Neural cell (in vitro differentiated cells): ENCODE measurements around the gene TRPM1. TPM values are rescaled to one million over a fixed set of nuclear protein-coding genes. Genes with fewer than 3 reads are reported as not detected.

ENCODE experiments used
- H2AFZ ChIP-seq: fragments of 200-600, 300-800 bp; sonication (generic), shearing (Covaris generic); 2 replicates; pipeline ENCODE4 v1.6.0; 2014; ENCODE audit warnings: low read depth, mild to moderate bottlenecking, antibody characterized with exemption, low read length, moderate library complexity
- H3F3A ChIP-seq: fragments of 200-600 bp; shearing (Covaris generic); 2 replicates; pipeline ENCODE4 v1.6.1; 2016; ENCODE audit warnings: mild to moderate bottlenecking, moderate library complexity, mixed read lengths, antibody characterized with exemption, low read length; ENCODE audit not compliant: insufficient read depth, poor library complexity, severe bottlenecking
- H3K27ac ChIP-seq: fragments of 200-600, 300-800 bp; sonication (generic), shearing (Covaris generic); 2 replicates; pipeline ENCODE4 v1.5.1; 2014; ENCODE audit warnings: mild to moderate bottlenecking, low read length, moderate library complexity
- H3K27me3 ChIP-seq: fragments of 300-800, 200-600 bp; sonication (generic), shearing (Covaris generic); 2 replicates; pipeline ENCODE4 v1.6.0; 2014; ENCODE audit warnings: mild to moderate bottlenecking, low read depth, low read length, moderate library complexity; ENCODE audit not compliant: insufficient read depth
- H3K36me3 ChIP-seq: fragments of 300-800, 200-600 bp; sonication (generic), shearing (Covaris generic); 2 replicates; pipeline ENCODE4 v1.5.1; 2014; ENCODE audit warnings: mild to moderate bottlenecking, antibody characterized with exemption, low read length, moderate library complexity; ENCODE audit not compliant: insufficient read depth
- H3K4me2 ChIP-seq: fragments of 300-800, 200-600 bp; sonication (generic), shearing (Covaris generic); 2 replicates; pipeline ENCODE4 v1.6.0; 2014; ENCODE audit warnings: mild to moderate bottlenecking, low read length
- H3K4me3 ChIP-seq: fragments of 300-800, 200-600 bp; sonication (generic), shearing (Covaris generic); 2 replicates; pipeline ENCODE4 v1.5.1; 2014; ENCODE audit warnings: mild to moderate bottlenecking, low read length, moderate library complexity
- H3K79me2 ChIP-seq: fragments of 200-600 bp; shearing (Covaris generic); replicated peaks from 2 replicates; pipeline ENCODE4 v1.6.0; 2014; ENCODE audit warnings: mild to moderate bottlenecking, low read length, moderate library complexity; ENCODE audit not compliant: insufficient read depth
- H3K9ac ChIP-seq: fragments of 300-800, 200-600 bp; sonication (generic), shearing (Covaris generic); 2 replicates; pipeline ENCODE4 v1.6.1; 2016; ENCODE audit warnings: mild to moderate bottlenecking, low read length, mixed read lengths
- H3K9me2 ChIP-seq: fragments of 200-600 bp; shearing (Covaris generic); 2 replicates; pipeline ENCODE4 v1.6.1; 2016; ENCODE audit warnings: mild to moderate bottlenecking, low read length, mixed read lengths; ENCODE audit not compliant: insufficient read depth
- H3K9me3 ChIP-seq: fragments of 200-600, 300-800 bp; sonication (generic), shearing (Covaris generic); 2 replicates; pipeline ENCODE4 v1.6.1; 2016; ENCODE audit warnings: mild to moderate bottlenecking, mixed run types, low read length, moderate library complexity, mixed read lengths
- H4K20me1 ChIP-seq: fragments of 200-600 bp; shearing (Covaris generic); 2 replicates; pipeline ENCODE4 v1.6.1; 2016; ENCODE audit warnings: mild to moderate bottlenecking, mixed run types; ENCODE audit not compliant: insufficient read depth
- EP300 ChIP-seq: fragments of 450-650 bp; conservative IDR thresholded peaks from 2 replicates; pipeline ENCODE4 v1.6.1; 2014; ENCODE audit warnings: antibody characterized with exemption, mild to moderate bottlenecking, moderate library complexity; ENCODE audit not compliant: poor library complexity, severe bottlenecking
- EZH2 ChIP-seq: fragments of 200-600, 300-800 bp; shearing (Covaris generic), sonication (generic); IDR thresholded peaks from 2 replicates; pipeline ENCODE4 v1.6.1; 2014; ENCODE audit warnings: antibody characterized with exemption, low read length, borderline replicate concordance, mild to moderate bottlenecking; ENCODE audit not compliant: insufficient read depth, poor library complexity, severe bottlenecking
- MXI1 ChIP-seq: fragments of 450-650 bp; conservative IDR thresholded peaks from 2 replicates; pipeline ENCODE4 v1.6.1; 2014; ENCODE audit warnings: antibody characterized with exemption, mild to moderate bottlenecking; ENCODE audit not compliant: poor library complexity, severe bottlenecking
- POLR2AphosphoS5 ChIP-seq: IDR thresholded peaks from 2 replicates; pipeline ENCODE4 v1.6.1; 2012
- RAD21 ChIP-seq: fragments of 450-650 bp; conservative IDR thresholded peaks from 2 replicates; pipeline ENCODE4 v1.6.1; 2014; ENCODE audit warnings: antibody characterized with exemption, mild to moderate bottlenecking, moderate library complexity
- SMC3 ChIP-seq: fragments of 450-650 bp; conservative IDR thresholded peaks from 2 replicates; pipeline ENCODE4 v1.6.1; 2014; ENCODE audit warnings: antibody characterized with exemption, mild to moderate bottlenecking, moderate library complexity; ENCODE audit not compliant: poor library complexity
- TAF1 ChIP-seq: IDR thresholded peaks from 2 replicates; pipeline ENCODE4 v1.6.1; 2012; ENCODE audit warnings: low read depth
- polyA plus RNA-seq: library from polyadenylated mRNA; depleted of rRNA; stranded (reverse); fragments of >200 nt; gene quantifications from 2 replicates; pipeline ENCODE4 v1.2.3, GENCODE V29; 2014
- TF ChIP-seq, protein P1 (sequence below): IDR thresholded peaks from 2 replicates; pipeline ENCODE4 v1.6.1; 2012; ENCODE audit warnings: borderline replicate concordance
- TF ChIP-seq, protein P2 (sequence below): fragments of 450-650 bp; IDR thresholded peaks from 2 replicates; pipeline ENCODE4 v1.5.1; 2014; ENCODE audit warnings: antibody characterized with exemption, mild to moderate bottlenecking, moderate library complexity; ENCODE audit not compliant: poor library complexity, severe bottlenecking

The TRPM1 gene
- polyA plus RNA-seq, 1 donor from 2014 or later: not detected

- TF ChIP-seq MXI1 (no peak), RAD21 (no peak), EZH2 (no peak)
- TF ChIP-seq, protein P1, sequence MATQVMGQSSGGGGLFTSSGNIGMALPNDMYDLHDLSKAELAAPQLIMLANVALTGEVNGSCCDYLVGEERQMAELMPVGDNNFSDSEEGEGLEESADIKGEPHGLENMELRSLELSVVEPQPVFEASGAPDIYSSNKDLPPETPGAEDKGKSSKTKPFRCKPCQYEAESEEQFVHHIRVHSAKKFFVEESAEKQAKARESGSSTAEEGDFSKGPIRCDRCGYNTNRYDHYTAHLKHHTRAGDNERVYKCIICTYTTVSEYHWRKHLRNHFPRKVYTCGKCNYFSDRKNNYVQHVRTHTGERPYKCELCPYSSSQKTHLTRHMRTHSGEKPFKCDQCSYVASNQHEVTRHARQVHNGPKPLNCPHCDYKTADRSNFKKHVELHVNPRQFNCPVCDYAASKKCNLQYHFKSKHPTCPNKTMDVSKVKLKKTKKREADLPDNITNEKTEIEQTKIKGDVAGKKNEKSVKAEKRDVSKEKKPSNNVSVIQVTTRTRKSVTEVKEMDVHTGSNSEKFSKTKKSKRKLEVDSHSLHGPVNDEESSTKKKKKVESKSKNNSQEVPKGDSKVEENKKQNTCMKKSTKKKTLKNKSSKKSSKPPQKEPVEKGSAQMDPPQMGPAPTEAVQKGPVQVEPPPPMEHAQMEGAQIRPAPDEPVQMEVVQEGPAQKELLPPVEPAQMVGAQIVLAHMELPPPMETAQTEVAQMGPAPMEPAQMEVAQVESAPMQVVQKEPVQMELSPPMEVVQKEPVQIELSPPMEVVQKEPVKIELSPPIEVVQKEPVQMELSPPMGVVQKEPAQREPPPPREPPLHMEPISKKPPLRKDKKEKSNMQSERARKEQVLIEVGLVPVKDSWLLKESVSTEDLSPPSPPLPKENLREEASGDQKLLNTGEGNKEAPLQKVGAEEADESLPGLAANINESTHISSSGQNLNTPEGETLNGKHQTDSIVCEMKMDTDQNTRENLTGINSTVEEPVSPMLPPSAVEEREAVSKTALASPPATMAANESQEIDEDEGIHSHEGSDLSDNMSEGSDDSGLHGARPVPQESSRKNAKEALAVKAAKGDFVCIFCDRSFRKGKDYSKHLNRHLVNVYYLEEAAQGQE: no peak
- TF ChIP-seq, protein P2, sequence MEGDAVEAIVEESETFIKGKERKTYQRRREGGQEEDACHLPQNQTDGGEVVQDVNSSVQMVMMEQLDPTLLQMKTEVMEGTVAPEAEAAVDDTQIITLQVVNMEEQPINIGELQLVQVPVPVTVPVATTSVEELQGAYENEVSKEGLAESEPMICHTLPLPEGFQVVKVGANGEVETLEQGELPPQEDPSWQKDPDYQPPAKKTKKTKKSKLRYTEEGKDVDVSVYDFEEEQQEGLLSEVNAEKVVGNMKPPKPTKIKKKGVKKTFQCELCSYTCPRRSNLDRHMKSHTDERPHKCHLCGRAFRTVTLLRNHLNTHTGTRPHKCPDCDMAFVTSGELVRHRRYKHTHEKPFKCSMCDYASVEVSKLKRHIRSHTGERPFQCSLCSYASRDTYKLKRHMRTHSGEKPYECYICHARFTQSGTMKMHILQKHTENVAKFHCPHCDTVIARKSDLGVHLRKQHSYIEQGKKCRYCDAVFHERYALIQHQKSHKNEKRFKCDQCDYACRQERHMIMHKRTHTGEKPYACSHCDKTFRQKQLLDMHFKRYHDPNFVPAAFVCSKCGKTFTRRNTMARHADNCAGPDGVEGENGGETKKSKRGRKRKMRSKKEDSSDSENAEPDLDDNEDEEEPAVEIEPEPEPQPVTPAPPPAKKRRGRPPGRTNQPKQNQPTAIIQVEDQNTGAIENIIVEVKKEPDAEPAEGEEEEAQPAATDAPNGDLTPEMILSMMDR: no peak
- H3K36me3 ChIP-seq: no peaks in the 10 kb centered on the region
- H3K4me2 ChIP-seq: no peak overlapping the region
- H3K9me2 ChIP-seq: no peaks in the 10 kb centered on the region
- no peak overlapping the region for H2AFZ ChIP-seq
- H3K4me3 ChIP-seq: no peak overlapping the region
- H3F3A ChIP-seq: no peaks in the 10 kb centered on the region
- H3K79me2 ChIP-seq: no peaks in the 10 kb centered on the region
- no peak overlapping the region for H3K9ac ChIP-seq
- H3K9me3 ChIP-seq: no peaks in the 10 kb centered on the region
- no peak overlapping the region for H3K27ac ChIP-seq
- H4K20me1 ChIP-seq: no peaks in the 10 kb centered on the region
- H3K27me3 ChIP-seq: no peaks in the 10 kb centered on the region
Measured at GRCh38 chr15:31085359-31085758, 16.2 kb downstream of the TRPM1 start.

DNA sequence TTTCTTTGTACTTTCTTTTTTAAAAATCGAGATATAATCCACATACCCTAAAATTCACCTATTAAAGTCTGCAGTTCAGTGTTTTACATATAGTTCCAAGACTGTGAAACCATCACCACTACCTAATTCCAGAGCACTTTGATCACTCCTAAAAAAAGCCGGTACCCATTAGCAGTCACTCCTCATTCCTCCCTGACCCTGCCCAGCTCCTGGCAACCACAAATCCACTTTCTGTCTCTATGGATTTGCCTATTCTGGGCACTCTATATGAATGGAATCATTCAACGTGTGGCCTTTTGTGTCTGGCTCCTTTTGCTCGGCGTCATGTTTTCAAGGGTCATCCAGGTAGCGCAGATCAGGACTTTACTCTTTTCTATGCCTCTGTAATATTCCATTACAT, 17.3 kb downstream of the TRPM1 start:
- Histone ChIP-seq H4K20me1 (no peaks in the 10 kb centered on the region), H3K36me3 (no peaks in the 10 kb centered on the region), H3K79me2 (no peaks in the 10 kb centered on the region), H3K4me3 (no peak overlapping the region), H3K9me2 (no peaks in the 10 kb centered on the region), H3K4me2 (no peak overlapping the region), H3K9ac (no peak overlapping the region), H3F3A (no peaks in the 10 kb centered on the region), H2AFZ (no peak overlapping the region), H3K27ac (no peak overlapping the region), H3K27me3 (no peaks in the 10 kb centered on the region), H3K9me3 (no peaks in the 10 kb centered on the region)
- TF ChIP-seq POLR2AphosphoS5 (no peak), RAD21 (no peak), SMC3 (no peak), MXI1 (no peak), EP300 (no peak), EZH2 (no peak), TAF1 (no peak)
- TF ChIP-seq, protein P2: no peak
- TF ChIP-seq, protein P1: no peak
